EL (cell line): ENCODE measurements around the gene LCE3B.

ENCODE experiments used
- DNase-seq: peaks from one replicate; pipeline ENCODE4 v3.0.0-alpha.2; 2016

The LCE3B gene

GRCh38 chr1:152663098-152663497, 49.5 kb downstream of the LCE3B start, which contains the start of gene LCE2D:
TSS of gene LCE2D (plus strand) at chr1:152663380. CDS start at chr1:152664106, 726 bp downstream.
- DNase-seq = no peak
